IMR-90 (cell line): ENCODE results near the gene MAGI1. TPM values are rescaled to one million over a fixed set of nuclear protein-coding genes. Genes with fewer than 3 reads are reported as not detected.

ENCODE experiments used
- ATAC-seq: fragments of 200-7000 bp; cut with Tn5 transposase; 2 replicates; pipeline ENCODE4 v1.9.1; 2020; ENCODE audit warnings: low read depth, mild to moderate bottlenecking, moderate library complexity
- BruUV-seq: library from RNA; stranded (reverse); fragments of 400-500 nt; replicated peaks from 2 replicates; lab custom pipeline; 2021; lab: Mats Ljungman, UMichigan
- CTCF ChIA-PET: fragments of 300-600 bp; formaldehyde crosslinking; extraction: SDS; loops from one replicate; lab custom pipeline; 2021; ENCODE audit warnings: antibody characterized with exemption; lab: Yijun Ruan, JAX
- POLR2A ChIA-PET: fragments of 300-600 bp; sonication (Branson Sonifier 250); formaldehyde crosslinking; loops from one replicate; lab custom pipeline; 2022; ENCODE audit warnings: antibody characterized with exemption; ENCODE audit not compliant: unreplicated experiment; lab: Charles Lee
- DNase-seq: peaks from one replicate; pipeline ENCODE4 v3.0.0; 2013
- H2AFZ ChIP-seq: replicated peaks from 2 replicates; pipeline ENCODE3; 2013; ENCODE audit warnings: low read length, mild to moderate bottlenecking; ENCODE audit not compliant: poor library complexity
- H2AK5ac ChIP-seq: 2 replicates; pipeline ENCODE4 v1.6.1; 2013; ENCODE audit warnings: low read depth, low read length, inconsistent platforms
- H2AK9ac ChIP-seq: replicated peaks from 2 replicates; pipeline ENCODE3; 2013; ENCODE audit warnings: mild to moderate bottlenecking, low read depth, low read length, moderate library complexity; ENCODE audit not compliant: poor library complexity
- H2BK120ac ChIP-seq: 2 replicates; pipeline ENCODE4 v1.6.1; 2013; ENCODE audit warnings: low read depth, low read length, inconsistent platforms
- H2BK15ac ChIP-seq: 3 replicates; pipeline ENCODE4 v1.6.1; 2013; ENCODE audit warnings: low read depth, low read length, inconsistent platforms
- H2BK20ac ChIP-seq: 2 replicates; pipeline ENCODE4 v1.6.1; 2013; ENCODE audit warnings: low read depth, mild to moderate bottlenecking, inconsistent platforms, low read length, moderate library complexity
- H2BK5ac ChIP-seq: 2 replicates; pipeline ENCODE4 v1.6.1; 2013; ENCODE audit warnings: mild to moderate bottlenecking, low read depth, low read length, inconsistent platforms; ENCODE audit not compliant: poor library complexity, severe bottlenecking
- H3K14ac ChIP-seq: replicated peaks from 2 replicates; pipeline ENCODE4 v1.6.1; 2013; ENCODE audit warnings: low read depth, low read length, inconsistent platforms
- H3K18ac ChIP-seq: 2 replicates; pipeline ENCODE4 v1.6.1; 2013; ENCODE audit warnings: low read depth, low read length, control low read depth
- H3K23ac ChIP-seq: 2 replicates; pipeline ENCODE4 v1.6.1; 2013; ENCODE audit warnings: low read depth, low read length, inconsistent platforms
- H3K27ac ChIP-seq: 2 replicates; pipeline ENCODE4 v1.5.1; 2013; ENCODE audit warnings: mild to moderate bottlenecking, control low read depth, low read length; ENCODE audit not compliant: insufficient read depth
- H3K27me3 ChIP-seq: 2 replicates; pipeline ENCODE4 v1.6.1; 2013; ENCODE audit warnings: low read length; ENCODE audit not compliant: control insufficient read depth, insufficient read depth
- H3K36me3 ChIP-seq: 2 replicates; pipeline ENCODE4 v1.6.1; 2013; ENCODE audit warnings: low read length, mixed read lengths; ENCODE audit not compliant: control insufficient read depth, insufficient read depth
- H3K4ac ChIP-seq: 2 replicates; pipeline ENCODE4 v1.6.1; 2013; ENCODE audit warnings: low read depth, low read length, inconsistent platforms
- H3K4me1 ChIP-seq: 2 replicates; pipeline ENCODE4 v1.6.1; 2013; ENCODE audit warnings: low read length, mixed read lengths; ENCODE audit not compliant: control insufficient read depth, insufficient read depth
- H3K4me2 ChIP-seq: 2 replicates; pipeline ENCODE4 v1.6.1; 2013; ENCODE audit warnings: low read depth, mild to moderate bottlenecking, control low read depth, low read length, moderate library complexity
- H3K4me3 ChIP-seq: 2 replicates; pipeline ENCODE4 v1.5.1; 2013; ENCODE audit warnings: low read depth, mild to moderate bottlenecking, control low read depth, low read length, moderate library complexity; ENCODE audit not compliant: insufficient read depth
- H3K56ac ChIP-seq: 2 replicates; pipeline ENCODE4 v1.6.1; 2013; ENCODE audit warnings: low read length, inconsistent platforms; ENCODE audit not compliant: insufficient read depth; ENCODE audit errors: extremely low read depth
- H3K79me1 ChIP-seq, 2 experiments: 2 replicates each; pipeline ENCODE4 v1.6.1; 2013; ENCODE audit warnings: low read length in 2 of 2, inconsistent platforms in 1 of 2, low read depth in 1 of 2
- H3K9ac ChIP-seq: 2 replicates; pipeline ENCODE4 v1.6.1; 2013; ENCODE audit warnings: low read depth, low read length, control low read depth
- H3K9me1 ChIP-seq: 2 replicates; pipeline ENCODE4 v1.6.1; 2013; ENCODE audit warnings: low read length, inconsistent platforms; ENCODE audit not compliant: insufficient read depth
- H3K9me3 ChIP-seq: 2 replicates; pipeline ENCODE4 v1.6.1; 2013; ENCODE audit warnings: low read length; ENCODE audit not compliant: control insufficient read depth, insufficient read depth
- H4K20me1 ChIP-seq: 2 replicates; pipeline ENCODE4 v1.6.1; 2013; ENCODE audit warnings: low read length, inconsistent platforms; ENCODE audit not compliant: insufficient read depth
- H4K5ac ChIP-seq: 2 replicates; pipeline ENCODE4 v1.6.1; 2013; ENCODE audit warnings: mild to moderate bottlenecking, low read depth, low read length, control low read depth
- H4K8ac ChIP-seq, 2 experiments: 2 replicates each; pipeline ENCODE4 v1.6.1; 2013; ENCODE audit warnings: low read depth in 2 of 2, low read length in 2 of 2, control low read depth in 1 of 2, inconsistent platforms in 1 of 2
- H4K91ac ChIP-seq: 2 replicates; pipeline ENCODE4 v1.6.1; 2013; ENCODE audit warnings: low read depth, low read length, inconsistent platforms; ENCODE audit not compliant: insufficient read depth
- BHLHE40 ChIP-seq: fragments of 150-350 bp; IDR thresholded peaks from 2 replicates; pipeline ENCODE4 v1.6.1; 2016; ENCODE audit warnings: mild to moderate bottlenecking, low read depth, low read length
- CEBPB ChIP-seq: IDR thresholded peaks from 2 replicates; pipeline ENCODE4 v1.6.1; 2012; ENCODE audit warnings: low read depth, low read length, improper control_type of control experiment
- CHD1 ChIP-seq: IDR thresholded peaks from 2 replicates; pipeline ENCODE4 v1.6.1; 2012; ENCODE audit warnings: low read depth, low read length, improper control_type of control experiment
- FOS ChIP-seq: fragments of 150-350 bp; IDR thresholded peaks from 2 replicates; pipeline ENCODE4 v1.6.1; 2016; ENCODE audit warnings: low read depth, low read length
- MAFK ChIP-seq: IDR thresholded peaks from 2 replicates; pipeline ENCODE4 v1.6.1; 2012; ENCODE audit warnings: low read depth, low read length, improper control_type of control experiment
- MAZ ChIP-seq: IDR thresholded peaks from 2 replicates; pipeline ENCODE4 v1.6.1; 2012; ENCODE audit warnings: low read depth, mild to moderate bottlenecking, low read length, improper control_type of control experiment, moderate library complexity, borderline replicate concordance
- MXI1 ChIP-seq: IDR thresholded peaks from 2 replicates; pipeline ENCODE4 v1.6.1; 2012; ENCODE audit warnings: low read depth, mild to moderate bottlenecking, low read length, moderate library complexity, borderline replicate concordance
- NFE2L2 ChIP-seq: fragments of 150-350 bp; IDR thresholded peaks from 2 replicates; pipeline ENCODE4 v1.6.1; 2016; ENCODE audit warnings: low read depth, mild to moderate bottlenecking, low read length
- POLR2A ChIP-seq: IDR thresholded peaks from 2 replicates; pipeline ENCODE4 v1.6.1; 2012; ENCODE audit warnings: mild to moderate bottlenecking, low read depth, low read length
- RAD21 ChIP-seq: IDR thresholded peaks from 2 replicates; pipeline ENCODE4 v1.6.1; 2012; ENCODE audit warnings: low read length, improper control_type of control experiment
- RCOR1 ChIP-seq: IDR thresholded peaks from 2 replicates; pipeline ENCODE4 v1.6.1; 2012; ENCODE audit warnings: mild to moderate bottlenecking, low read length, improper control_type of control experiment; ENCODE audit not compliant: insufficient replicate concordance
- RFX5 ChIP-seq: IDR thresholded peaks from 2 replicates; pipeline ENCODE4 v1.8.0; 2012; ENCODE audit warnings: low read depth, mild to moderate bottlenecking, low read length, moderate library complexity
- SMC3 ChIP-seq: fragments of 150-350 bp; IDR thresholded peaks from 2 replicates; pipeline ENCODE4 v1.6.1; 2016; ENCODE audit warnings: low read depth, mild to moderate bottlenecking, antibody characterized with exemption, low read length, moderate library complexity
- WGBS, 2 experiments: methylation state at CpG; one replicate each; pipeline versions ENCODE4 v1.1.5 to v1.1.7; 2013; ENCODE audit warnings: missing lambda C conversion rate in 2 of 2; ENCODE audit not compliant: insufficient read length in 1 of 2; ENCODE audit errors: extremely low coverage in 2 of 2; 5-methylcytosine and 5-hydroxymethylcytosine counted together
- dilution Hi-C: fragments of 300-500 bp; cut with HindIII; formaldehyde crosslinking; loops from one replicate; pipeline ENCODE4 v1.14.3; 2018; ENCODE audit warnings: low sequenced_read_pairs; ENCODE audit not compliant: unreplicated experiment
- in situ Hi-C: fragments of 300-500 bp; cut with MboI; formaldehyde crosslinking; loops from 3 replicates; pipeline ENCODE4 v1.14.3; 2019; ENCODE audit warnings: low sequenced_read_pairs, inconsistent platforms, mixed read lengths
- intact Hi-C: fragments of 100-400 bp; cut with micrococcal nuclease; formaldehyde crosslinking; loops from 2 replicates; pipeline ENCODE4 v1.10.0; 2022
- polyA plus RNA-seq, 3 experiments: library from polyadenylated mRNA; depleted of rRNA; stranded (reverse); fragments of >200 nt; gene quantifications; 2 replicates each; pipeline ENCODE4 v1.2.3, GENCODE V29; 2012; ENCODE audit warnings: low replicate concordance in 1 of 3
- total RNA-seq: library from RNA; depleted of rRNA; stranded (reverse); fragments of >200 nt; gene quantifications from 2 replicates; pipeline ENCODE4 v1.2.3, GENCODE V29; 2012
- TF ChIP-seq, protein P1 (sequence below): fragments of 150-350 bp; IDR thresholded peaks from 2 replicates; pipeline ENCODE4 v1.6.1; 2016; ENCODE audit warnings: low read depth, mild to moderate bottlenecking, low read length, moderate library complexity, borderline replicate concordance
- TF ChIP-seq, protein P2 (sequence below): fragments of 150-350 bp; IDR thresholded peaks from 2 replicates; pipeline ENCODE4 v1.6.1; 2017; ENCODE audit warnings: mild to moderate bottlenecking, antibody characterized with exemption, low read length, low read depth
- TF ChIP-seq, protein P3 (sequence below): conservative IDR thresholded peaks from 2 replicates; pipeline ENCODE4 v1.5.1; 2012; ENCODE audit warnings: mild to moderate bottlenecking, low read depth, low read length, improper control_type of control experiment

The MAGI1 gene
- total and polyA plus RNA-seq, 2 of the 4 experiments (the other 2 are of a cell fraction): 14.5 to 24.2 TPM

DNA sequence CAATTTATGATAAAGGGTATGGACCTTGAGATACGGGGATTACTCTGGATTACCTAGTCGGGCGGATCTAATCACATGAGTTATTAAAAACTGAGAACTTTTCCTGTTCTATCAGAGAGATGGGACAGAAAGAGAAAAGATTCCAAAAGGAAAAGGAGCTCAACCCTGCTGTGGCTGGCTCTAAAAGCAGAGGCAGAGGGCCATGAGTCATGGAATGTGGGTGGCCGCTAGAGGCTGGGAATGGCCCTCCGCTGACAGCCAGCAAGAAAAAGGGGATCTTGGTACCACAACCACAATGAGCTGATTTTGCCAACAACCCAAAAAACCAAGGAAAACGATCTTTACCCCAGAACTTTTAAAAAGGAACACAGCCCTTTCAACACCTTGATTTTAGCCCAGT lies 210.0 kb downstream of the MAGI1 start:
- Histone ChIP-seq H4K91ac (no peak overlapping the region), H3K4ac (no peak overlapping the region), H3K4me3 (no peak overlapping the region), H2AK5ac (no peak overlapping the region), H3K9me1 (peaks cover 8% of the 10 kb centered on the region; the same call in 1 of the 2 replicates), H3K23ac (no peak overlapping the region), H3K9me3 (no peaks in the 10 kb centered on the region), H2BK120ac (no peak overlapping the region), H3K27me3 (no peaks in the 10 kb centered on the region), H4K5ac (no peak overlapping the region), H3K56ac (no peak overlapping the region), H2AK9ac (no peak overlapping the region), H4K20me1 (0 out of 2 replicates have a peak, but pooled peaks cover 4% of the 10 kb centered on the region), H3K9ac (no peak overlapping the region), H3K79me1 (peaks cover 47 to 56% of the 10 kb centered on the region in 2 experiments), H3K18ac (no peak overlapping the region), H2AFZ (no peak overlapping the region), H3K27ac (no peak overlapping the region), H3K4me2 (no peak overlapping the region), H2BK15ac (no peak overlapping the region), H3K36me3 (no peaks in the 10 kb centered on the region), H3K4me1 (peaks cover 9% of the 10 kb centered on the region; the same call in 1 of the 2 replicates), H2BK5ac (no peak overlapping the region), H4K8ac (no peak overlapping the region), H3K14ac (no peak overlapping the region), H2BK20ac (no peak overlapping the region)
- intact Hi-C loops (no loop called here), in situ Hi-C loops (no loop called here), dilution Hi-C loops (no loop called here)
- ChIA-PET CTCF (no interaction called here), POLR2A (no interaction called here)
- ATAC-seq: no peak
- no TSS peak for BruUV-seq
- WGBS, 2 experiments: 80% methylated on average over 1 of the region's 6 CpGs; no CpG with 5 or more reads in 1 of the 2 experiments
- TF ChIP-seq MAZ (no peak), RAD21 (no peak), POLR2A (no peak), BHLHE40 (no peak), RFX5 (no peak), SMC3 (no peak), MXI1 (no peak), NFE2L2 (no peak), FOS (no peak), CEBPB (no peak), RCOR1 (no peak), MAFK (no peak), CHD1 (no peak)
- TF ChIP-seq, protein P1, sequence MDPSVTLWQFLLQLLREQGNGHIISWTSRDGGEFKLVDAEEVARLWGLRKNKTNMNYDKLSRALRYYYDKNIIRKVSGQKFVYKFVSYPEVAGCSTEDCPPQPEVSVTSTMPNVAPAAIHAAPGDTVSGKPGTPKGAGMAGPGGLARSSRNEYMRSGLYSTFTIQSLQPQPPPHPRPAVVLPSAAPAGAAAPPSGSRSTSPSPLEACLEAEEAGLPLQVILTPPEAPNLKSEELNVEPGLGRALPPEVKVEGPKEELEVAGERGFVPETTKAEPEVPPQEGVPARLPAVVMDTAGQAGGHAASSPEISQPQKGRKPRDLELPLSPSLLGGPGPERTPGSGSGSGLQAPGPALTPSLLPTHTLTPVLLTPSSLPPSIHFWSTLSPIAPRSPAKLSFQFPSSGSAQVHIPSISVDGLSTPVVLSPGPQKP: no peak
- TF ChIP-seq, protein P2, sequence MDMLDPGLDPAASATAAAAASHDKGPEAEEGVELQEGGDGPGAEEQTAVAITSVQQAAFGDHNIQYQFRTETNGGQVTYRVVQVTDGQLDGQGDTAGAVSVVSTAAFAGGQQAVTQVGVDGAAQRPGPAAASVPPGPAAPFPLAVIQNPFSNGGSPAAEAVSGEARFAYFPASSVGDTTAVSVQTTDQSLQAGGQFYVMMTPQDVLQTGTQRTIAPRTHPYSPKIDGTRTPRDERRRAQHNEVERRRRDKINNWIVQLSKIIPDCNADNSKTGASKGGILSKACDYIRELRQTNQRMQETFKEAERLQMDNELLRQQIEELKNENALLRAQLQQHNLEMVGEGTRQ: no peak
- TF ChIP-seq, protein P3, sequence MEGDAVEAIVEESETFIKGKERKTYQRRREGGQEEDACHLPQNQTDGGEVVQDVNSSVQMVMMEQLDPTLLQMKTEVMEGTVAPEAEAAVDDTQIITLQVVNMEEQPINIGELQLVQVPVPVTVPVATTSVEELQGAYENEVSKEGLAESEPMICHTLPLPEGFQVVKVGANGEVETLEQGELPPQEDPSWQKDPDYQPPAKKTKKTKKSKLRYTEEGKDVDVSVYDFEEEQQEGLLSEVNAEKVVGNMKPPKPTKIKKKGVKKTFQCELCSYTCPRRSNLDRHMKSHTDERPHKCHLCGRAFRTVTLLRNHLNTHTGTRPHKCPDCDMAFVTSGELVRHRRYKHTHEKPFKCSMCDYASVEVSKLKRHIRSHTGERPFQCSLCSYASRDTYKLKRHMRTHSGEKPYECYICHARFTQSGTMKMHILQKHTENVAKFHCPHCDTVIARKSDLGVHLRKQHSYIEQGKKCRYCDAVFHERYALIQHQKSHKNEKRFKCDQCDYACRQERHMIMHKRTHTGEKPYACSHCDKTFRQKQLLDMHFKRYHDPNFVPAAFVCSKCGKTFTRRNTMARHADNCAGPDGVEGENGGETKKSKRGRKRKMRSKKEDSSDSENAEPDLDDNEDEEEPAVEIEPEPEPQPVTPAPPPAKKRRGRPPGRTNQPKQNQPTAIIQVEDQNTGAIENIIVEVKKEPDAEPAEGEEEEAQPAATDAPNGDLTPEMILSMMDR: no peak
- peak; percentile 31 for DNase-seq
